Upper lobe of left lung (tissue), 6 donors: ENCODE measurements around the gene SPINDOC. TPM values are rescaled to one million over a fixed set of nuclear protein-coding genes. Genes with fewer than 3 reads are reported as not detected.
A peak's percentile ranks its signal among the peaks of the same experiment; 100 is the strongest.
"Not testable (repeated sequence)": the region's sequence is repeated elsewhere in the genome, so short reads cannot be mapped to it uniquely, and the experiment has no call there.

Experiments
- ATAC-seq, 2 donors: fragments of 200-7000 bp; cut with Tn5 transposase; one replicate each; pipeline ENCODE4 v1.9.1; 2022; ENCODE audit warnings: mild to moderate bottlenecking in 2 of 2, moderate library complexity in 2 of 2; ENCODE audit not compliant: low FRiP score in 2 of 2
- DNase-seq, 2 donors: peaks; one replicate each; pipeline ENCODE4 v3.0.0-alpha.2; 2019 to 2020
- H3K27ac ChIP-seq, 4 donors: fragments of 200-600 bp; sonication (generic); one replicate each; pipeline ENCODE4 v1.5.1; 2016 to 2019
- H3K27me3 ChIP-seq, 4 donors: fragments of 200-600 bp; sonication (generic); one replicate each; pipeline ENCODE4 v1.5.1; 2017 to 2019
- H3K36me3 ChIP-seq, 4 donors: fragments of 200-600 bp; sonication (generic); one replicate each; pipeline ENCODE4 v1.5.1; 2016 to 2019
- H3K4me1 ChIP-seq, 4 donors: fragments of 200-600 bp; sonication (generic); one replicate each; pipeline ENCODE4 v1.5.1; 2018 to 2019
- H3K4me3 ChIP-seq, 4 donors: fragments of 200-600 bp; sonication (generic); one replicate each; pipeline ENCODE4 v1.5.1; 2017 to 2019; ENCODE audit warnings: mild to moderate bottlenecking in 2 of 4, moderate library complexity in 1 of 4
- H3K9me3 ChIP-seq, 4 donors: fragments of 200-600 bp; sonication (generic); one replicate each; pipeline ENCODE4 v1.5.1; 2018 to 2019
- EP300 ChIP-seq, 4 donors: sonication (generic); formaldehyde crosslinking; IDR thresholded peaks; one replicate each; pipeline ENCODE4 v1.5.1; 2017; ENCODE audit warnings: antibody characterized with exemption in 4 of 4, control low read depth in 2 of 4
- POLR2A ChIP-seq, 4 donors: fragments of 450-650 bp; IDR thresholded peaks; one replicate each; pipeline ENCODE4 v1.5.1; 2016 to 2017; ENCODE audit warnings: antibody characterized with exemption in 4 of 4, mild to moderate bottlenecking in 2 of 4
- POLR2AphosphoS5 ChIP-seq, 2 donors: sonication (generic); formaldehyde crosslinking; IDR thresholded peaks; one replicate each; pipeline ENCODE4 v1.5.1; 2017; ENCODE audit warnings: antibody characterized with exemption in 2 of 2
- WGBS, 2 donors: methylation state at CpG; one replicate each; pipeline ENCODE4 v1.1.5; 2017 to 2018; 5-methylcytosine and 5-hydroxymethylcytosine counted together
- total RNA-seq, 6 donors: library from RNA; depleted of rRNA in 4 of 6; stranded (reverse); fragments of >200 nt in 4 of 6; gene quantifications; one replicate each; pipeline versions ENCODE4 v1.1.0 to v1.2.1, GENCODE V29; 2016 to 2021
- TF ChIP-seq, protein P1 (sequence below), 6 experiments: fragments of 450-650 bp in 4 of 6; fragments of 200-600 bp in 2 of 6; sonication (generic) in 2 of 6; IDR thresholded peaks; one replicate each; pipeline ENCODE4 v1.5.1; 2016 to 2019; ENCODE audit warnings: antibody characterized with exemption in 6 of 6
- donor health status: DM: no; HTN: no; CAD: no; lungs with moderate emphysema.
- donor health status: DM: no; HTN: yes; CAD: no; lungs with severe emphysema.

SPINDOC gene
- total RNA-seq, 6 donors from 2014 or later, result 9.0 to 22.5 (median 16.3) TPM

DNA sequence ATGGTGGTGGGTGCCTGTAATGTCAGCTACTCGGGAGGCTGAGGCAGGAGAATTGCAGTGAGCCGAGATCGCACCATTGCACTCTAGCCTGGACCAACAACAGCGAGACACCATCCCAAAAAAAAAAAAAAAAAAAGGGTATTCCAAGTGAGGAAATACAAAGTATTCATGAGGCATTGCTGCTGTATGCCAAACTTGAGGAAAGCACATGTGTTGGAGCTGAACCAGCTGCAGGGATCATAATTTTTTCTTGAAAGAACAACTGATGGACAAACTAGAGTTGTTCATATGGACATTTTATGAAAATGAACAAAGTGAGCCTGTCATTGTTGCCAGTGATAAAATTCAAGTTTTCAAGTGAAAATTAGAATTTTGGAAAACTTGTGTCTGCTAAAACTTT lies 41.4 kb downstream of the SPINDOC start:
- WGBS, 2 donors, result 91 to 98% methylated on average over 4 of the region's 4 CpGs
- TF ChIP-seq POLR2AphosphoS5 (IDR thresholded peaks at IDR 0.05) (no peak), POLR2A (IDR thresholded peaks at IDR 0.05) (no peak), EP300 (IDR thresholded peaks at IDR 0.05) (no peak)
- TF ChIP-seq, protein P1, sequence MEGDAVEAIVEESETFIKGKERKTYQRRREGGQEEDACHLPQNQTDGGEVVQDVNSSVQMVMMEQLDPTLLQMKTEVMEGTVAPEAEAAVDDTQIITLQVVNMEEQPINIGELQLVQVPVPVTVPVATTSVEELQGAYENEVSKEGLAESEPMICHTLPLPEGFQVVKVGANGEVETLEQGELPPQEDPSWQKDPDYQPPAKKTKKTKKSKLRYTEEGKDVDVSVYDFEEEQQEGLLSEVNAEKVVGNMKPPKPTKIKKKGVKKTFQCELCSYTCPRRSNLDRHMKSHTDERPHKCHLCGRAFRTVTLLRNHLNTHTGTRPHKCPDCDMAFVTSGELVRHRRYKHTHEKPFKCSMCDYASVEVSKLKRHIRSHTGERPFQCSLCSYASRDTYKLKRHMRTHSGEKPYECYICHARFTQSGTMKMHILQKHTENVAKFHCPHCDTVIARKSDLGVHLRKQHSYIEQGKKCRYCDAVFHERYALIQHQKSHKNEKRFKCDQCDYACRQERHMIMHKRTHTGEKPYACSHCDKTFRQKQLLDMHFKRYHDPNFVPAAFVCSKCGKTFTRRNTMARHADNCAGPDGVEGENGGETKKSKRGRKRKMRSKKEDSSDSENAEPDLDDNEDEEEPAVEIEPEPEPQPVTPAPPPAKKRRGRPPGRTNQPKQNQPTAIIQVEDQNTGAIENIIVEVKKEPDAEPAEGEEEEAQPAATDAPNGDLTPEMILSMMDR (IDR thresholded peaks at IDR 0.05), result no peak
- Histone ChIP-seq H3K27ac (no peak overlapping the region), H3K27me3 (no peaks in the 10 kb centered on the region), H3K9me3 (no peaks in the 10 kb centered on the region), H3K4me1 (peaks cover 39 to 51% (median 48%) of the 10 kb centered on the region in 4 donors), H3K4me3 (no peak overlapping the region), H3K36me3 (peaks cover 0 to 6% (median 1%) of the 10 kb centered on the region in 4 donors)
- DNase-seq (no peak), ATAC-seq (no peak)

- no peak for DNase-seq
- 76 to 78% methylated on average over 2 of the region's 2 CpGs for WGBS, 2 donors
- TF ChIP-seq, protein P1 (IDR thresholded peaks at IDR 0.05), result no peak
- TF ChIP-seq POLR2AphosphoS5 (IDR thresholded peaks at IDR 0.05) (no peak), POLR2A (IDR thresholded peaks at IDR 0.05) (no peak), EP300 (IDR thresholded peaks at IDR 0.05) (no peak)
- no peaks in the 10 kb centered on the region for H3K9me3 ChIP-seq
- H3K27me3 ChIP-seq, result no peaks in the 10 kb centered on the region
- H3K27ac ChIP-seq, result peak overlapping the region in 1 of 4 donors; percentile 57
- no peak overlapping the region for H3K4me3 ChIP-seq
- peaks cover 0 to 6% (median 3%) of the 10 kb centered on the region in 4 donors for H3K36me3 ChIP-seq
- no peak for ATAC-seq
- H3K4me1 ChIP-seq, result peaks cover 31 to 46% (median 39%) of the 10 kb centered on the region in 4 donors
Observed at GRCh38 chr11:63855975-63856374, 42.7 kb downstream of the SPINDOC start.

- no peaks in the 10 kb centered on the region for H3K9me3 ChIP-seq
- DNase-seq (peak in 1 of 2 donors; percentile 79), ATAC-seq (peak; percentile 34 to 81)
- H3K4me3 ChIP-seq, result no peak overlapping the region
- TF ChIP-seq POLR2A (IDR thresholded peaks at IDR 0.05) (no peak), POLR2AphosphoS5 (IDR thresholded peaks at IDR 0.05) (peak; percentile 9 to 27)
- H3K27me3 ChIP-seq, result no peaks in the 10 kb centered on the region
- peaks cover 0 to 13% (median 0%) of the 10 kb centered on the region in 4 donors for H3K36me3 ChIP-seq
- H3K4me1 ChIP-seq, result peaks cover 30 to 41% (median 38%) of the 10 kb centered on the region in 4 donors
- H3K27ac ChIP-seq, result peak overlapping the region; percentile 56 to 81 (median 64)
- 76 to 77% methylated on average over 11 of the region's 11 CpGs for WGBS, 2 donors
Observed at GRCh38 chr11:63858628-63859550, 45.6 kb downstream of the SPINDOC start.

DNA sequence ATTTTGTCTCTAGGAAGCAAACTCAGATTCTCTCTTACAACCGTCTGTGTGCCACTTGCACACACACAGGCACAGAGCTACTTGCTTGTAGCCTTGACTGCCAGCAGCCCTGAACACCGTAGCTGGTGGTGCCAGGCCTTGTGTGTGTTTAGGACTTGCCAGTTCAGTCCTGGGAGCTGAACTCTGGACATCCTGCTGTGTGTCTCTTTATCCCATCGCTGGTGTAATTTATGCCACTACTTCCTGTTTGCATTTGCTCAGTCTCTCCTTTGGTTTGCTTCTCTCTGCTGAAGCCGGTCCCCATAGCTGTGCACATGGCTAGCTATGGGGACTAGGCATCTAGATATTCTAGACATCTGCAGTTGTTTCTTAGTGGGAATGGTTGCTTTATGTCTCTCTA lies 49.7 kb downstream of the SPINDOC start:
- ATAC-seq (no peak), DNase-seq (peak in 1 of 2 donors; percentile 33)
- Histone ChIP-seq H3K4me1 (peaks cover 58 to 73% (median 64%) of the 10 kb centered on the region in 4 donors), H3K27ac (peak overlapping the region in 3 of 4 donors; percentile 36 to 69 (median 52)), H3K4me3 (no peak overlapping the region), H3K36me3 (peaks cover 0 to 13% (median 0%) of the 10 kb centered on the region in 4 donors), H3K27me3 (no peaks in the 10 kb centered on the region), H3K9me3 (no peaks in the 10 kb centered on the region)
- TF ChIP-seq EP300 (IDR thresholded peaks at IDR 0.05) (no peak), POLR2AphosphoS5 (IDR thresholded peaks at IDR 0.05) (no peak), POLR2A (IDR thresholded peaks at IDR 0.05) (no peak)
- TF ChIP-seq, protein P1 (IDR thresholded peaks at IDR 0.05), result no peak
- WGBS, 2 donors, result 9 to 24% methylated on average over 4 of the region's 4 CpGs

DNA sequence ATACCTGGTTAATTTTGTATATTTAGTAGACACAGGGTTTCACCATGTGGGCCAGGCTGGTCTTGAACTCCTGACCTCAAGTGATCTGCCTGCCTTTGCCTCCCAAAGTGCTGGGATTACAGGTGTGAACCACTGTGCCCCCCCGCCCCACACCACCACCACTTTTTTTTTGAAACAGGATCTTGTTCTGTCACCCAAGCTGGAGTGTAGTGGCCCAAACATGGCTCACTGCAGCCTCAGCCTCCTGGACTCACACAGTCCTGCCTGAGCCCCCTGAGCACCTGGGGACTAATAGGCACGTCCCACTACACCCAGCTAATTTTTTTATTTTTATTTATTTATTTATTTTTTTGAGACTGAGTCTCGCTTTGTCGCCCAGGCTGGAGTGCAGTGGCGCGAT lies 50.4 kb downstream of the SPINDOC start:
- peaks cover 58 to 73% (median 65%) of the 10 kb centered on the region in 4 donors for H3K4me1 ChIP-seq
- WGBS, 2 donors, result 87 to 95% methylated on average over 6 of the region's 6 CpGs
- peak overlapping the region in 3 of 4 donors; percentile 36 to 69 (median 52) for H3K27ac ChIP-seq
- not testable (repeated sequence) for H3K27me3 ChIP-seq, ATAC-seq, H3K9me3 ChIP-seq, DNase-seq, H3K4me3 ChIP-seq
- H3K36me3 ChIP-seq, result peaks cover 0 to 13% (median 0%) of the 10 kb centered on the region in 4 donors
